Transverse colon (tissue), 4 donors: ENCODE data around the gene SPX. TPM values are rescaled to one million over a fixed set of nuclear protein-coding genes. Genes with fewer than 3 reads are reported as not detected.

Experiments used
- DNase-seq: peaks from one replicate; pipeline ENCODE4 v3.0.0-alpha.2; 2019
- H3K27ac ChIP-seq, 4 donors: fragments of 200-600 bp; sonication (generic); 2 replicates each; pipeline ENCODE4 v1.5.1; 2016 to 2018; ENCODE audit warnings: inconsistent platforms in 4 of 4
- H3K27me3 ChIP-seq: fragments of 200-600 bp; sonication (generic); 2 replicates; pipeline ENCODE4 v1.5.1; 2017; ENCODE audit warnings: inconsistent platforms
- H3K36me3 ChIP-seq, 4 donors: fragments of 200-600 bp; sonication (generic); 2 replicates each; pipeline ENCODE4 v1.5.1; 2017 to 2019; ENCODE audit warnings: inconsistent platforms in 4 of 4
- H3K4me1 ChIP-seq, 4 donors: fragments of 200-600 bp; sonication (generic); 2 replicates each; pipeline ENCODE4 v1.5.1; 2017 to 2020; ENCODE audit warnings: inconsistent platforms in 4 of 4
- H3K4me3 ChIP-seq, 4 donors: fragments of 200-600 bp; sonication (generic); 1 replicate in 1 of 4; 2 replicates in 3 of 4; pipeline versions ENCODE4 v1.5.1 to v1.6.1; 2017 to 2019; ENCODE audit warnings: inconsistent platforms in 4 of 4
- H3K9me3 ChIP-seq, 2 donors: fragments of 200-600 bp; sonication (generic); 2 replicates each; pipeline ENCODE4 v1.5.1; 2017 to 2019; ENCODE audit warnings: inconsistent platforms in 2 of 2
- CTCF ChIP-seq, 5 experiments: fragments of 200-600 bp in 3 of 5; fragments of 450-650 bp in 2 of 5; sonication (generic) in 3 of 5; IDR thresholded peaks; 1 replicate in 2 of 5; 2 replicates in 3 of 5; pipeline ENCODE4 v1.5.1; 2016 to 2017; ENCODE audit warnings: antibody characterized with exemption in 5 of 5, inconsistent platforms in 3 of 5, mild to moderate bottlenecking in 2 of 5, moderate library complexity in 1 of 5
- EP300 ChIP-seq: sonication (generic); formaldehyde crosslinking; IDR thresholded peaks from one replicate; pipeline ENCODE4 v1.6.1; 2017; ENCODE audit warnings: antibody characterized with exemption, low read depth
- POLR2A ChIP-seq: fragments of 450-650 bp; IDR thresholded peaks from one replicate; pipeline ENCODE4 v1.6.1; 2016; ENCODE audit warnings: antibody characterized with exemption, mild to moderate bottlenecking, moderate library complexity
- POLR2AphosphoS5 ChIP-seq, 3 donors: sonication (generic); formaldehyde crosslinking; IDR thresholded peaks; one replicate each; pipeline ENCODE4 v1.6.1; 2016; ENCODE audit warnings: antibody characterized with exemption in 3 of 3
- WGBS, 2 donors: methylation state at CpG; one replicate each; pipeline ENCODE4 v1.1.5; 2018; ENCODE audit warnings: low coverage in 1 of 2; 5-methylcytosine and 5-hydroxymethylcytosine counted together
- in situ Hi-C, 4 donors: fragments of 200-750 bp; cut with MboI; loops; one replicate each; pipeline versions ENCODE4 v1.15.0 to v1.15.1; 2017; ENCODE audit warnings: low sequenced_read_pairs in 3 of 4, low pct_ligation_motif_present in 1 of 4, low pct_unique_long_range_greater_than_20kb in 1 of 4
- intact Hi-C: fragments of 100-400 bp; cut with DNase I; formaldehyde crosslinking; loops from one replicate; pipeline ENCODE4 v1.15.1; 2023; ENCODE audit warnings: low total_unique reads
- total RNA-seq, 4 donors: library from RNA; depleted of rRNA; stranded (reverse); fragments of >200 nt; gene quantifications; one replicate each; pipeline ENCODE4 v1.1.0, GENCODE V29; 2016

SPX gene
- total RNA-seq, 4 donors from 2014 or later, result not detected

GRCh38 chr12:21561158-21561557 lies 35.1 kb downstream of the SPX start:
- H3K27ac ChIP-seq, result no peak overlapping the region
- no peaks in the 10 kb centered on the region for H3K36me3 ChIP-seq
- no peak overlapping the region for H3K4me3 ChIP-seq
- no peak for DNase-seq
- intact Hi-C loops, result no loop called here
- H3K27me3 ChIP-seq, result no peaks in the 10 kb centered on the region
- in situ Hi-C loops, result no loop called here
- WGBS, 2 donors, result 42 to 46% methylated on average over 2 of the region's 2 CpGs
- no peaks in the 10 kb centered on the region for H3K4me1 ChIP-seq
- no peaks in the 10 kb centered on the region for H3K9me3 ChIP-seq
- TF ChIP-seq CTCF (IDR thresholded peaks at IDR 0.05) (no peak), POLR2A (no peak), POLR2AphosphoS5 (IDR thresholded peaks at IDR 0.05) (no peak), EP300 (no peak)

- Histone ChIP-seq H3K36me3 (no peaks in the 10 kb centered on the region), H3K9me3 (no peaks in the 10 kb centered on the region), H3K27ac (no peak overlapping the region), H3K27me3 (no peaks in the 10 kb centered on the region), H3K4me1 (no peaks in the 10 kb centered on the region), H3K4me3 (no peak overlapping the region)
- no peak for DNase-seq
- in situ Hi-C loops (no loop called here), intact Hi-C loops (no loop called here)
- no peak for TF ChIP-seq CTCF (IDR thresholded peaks at IDR 0.05)
- no peak for TF ChIP-seq EP300
- TF ChIP-seq POLR2A, result no peak
- TF ChIP-seq POLR2AphosphoS5 (IDR thresholded peaks at IDR 0.05), result no peak
- 13 to 40% methylated on average over 2 of the region's 2 CpGs for WGBS, 2 donors
Measured at GRCh38 chr12:21562859-21563258, 36.8 kb downstream of the SPX start.

DNA sequence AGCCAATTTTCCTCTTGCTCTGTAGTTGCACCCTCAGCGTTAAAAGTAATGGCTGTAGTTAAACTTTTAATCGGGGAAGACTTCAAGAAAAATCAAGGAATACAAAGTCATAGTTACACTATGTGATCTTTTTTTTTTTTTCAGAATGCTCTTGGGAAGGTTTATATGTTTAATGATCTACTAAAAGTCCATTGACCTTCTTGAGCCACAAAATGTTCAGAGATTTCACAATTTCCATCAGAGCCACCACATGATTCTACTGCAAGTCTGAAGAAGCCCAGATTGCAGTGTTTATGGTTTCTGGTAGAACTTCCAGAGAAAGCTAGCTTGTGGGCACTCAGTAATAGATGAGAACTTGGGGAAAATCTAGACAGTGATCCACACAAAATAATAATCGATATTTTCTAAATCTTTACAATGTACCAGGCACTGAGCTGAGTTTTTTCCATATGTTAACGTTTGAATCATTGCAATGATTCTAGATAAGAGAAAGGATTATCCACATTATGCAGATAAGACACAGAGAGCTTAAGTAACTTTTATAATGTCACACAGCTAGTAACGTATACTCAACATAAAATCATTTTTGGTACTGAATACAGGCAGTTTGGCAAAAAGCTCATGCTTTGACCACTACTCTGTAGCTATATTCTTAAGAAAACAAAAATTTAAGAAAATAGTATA lies 40.3 kb downstream of the SPX start:
- 72 to 77% methylated on average over 5 of the region's 5 CpGs for WGBS, 2 donors
- no peak for TF ChIP-seq EP300
- no peak for TF ChIP-seq POLR2A
- no peak for DNase-seq
- no peak overlapping the region for H3K27ac ChIP-seq
- H3K4me1 ChIP-seq, result no peaks in the 10 kb centered on the region
- in situ Hi-C loops (no loop called here), intact Hi-C loops (no loop called here)
- no peak overlapping the region for H3K4me3 ChIP-seq
- H3K27me3 ChIP-seq, result no peaks in the 10 kb centered on the region
- H3K9me3 ChIP-seq, result no peaks in the 10 kb centered on the region
- no peaks in the 10 kb centered on the region for H3K36me3 ChIP-seq

DNA sequence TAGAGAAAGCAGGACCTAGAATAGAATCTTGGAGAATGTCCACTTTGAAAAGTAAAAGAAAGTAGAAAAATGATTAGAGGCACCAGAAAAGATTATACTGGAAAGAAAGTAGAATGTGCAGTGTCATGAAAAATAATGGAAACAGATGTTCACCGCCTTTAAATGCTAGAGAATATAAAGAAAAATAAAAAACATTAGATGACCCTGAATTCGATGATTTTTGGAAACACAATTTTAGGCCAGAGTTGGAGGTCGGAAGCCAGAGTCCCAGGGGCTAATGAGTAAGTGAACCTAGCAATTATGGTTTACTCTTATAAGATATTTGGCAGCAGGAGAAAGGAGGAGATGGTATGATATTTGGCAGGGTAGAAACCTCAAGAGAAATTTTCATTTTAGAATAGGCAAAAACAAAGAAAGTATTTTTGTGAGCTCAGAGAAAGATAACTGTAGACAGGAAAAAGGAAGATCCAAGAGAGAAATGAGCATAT lies 40.9 kb downstream of the SPX start:
- Histone ChIP-seq H3K4me3 (no peak overlapping the region), H3K36me3 (no peaks in the 10 kb centered on the region), H3K4me1 (no peaks in the 10 kb centered on the region), H3K27ac (no peak overlapping the region), H3K27me3 (no peaks in the 10 kb centered on the region), H3K9me3 (no peaks in the 10 kb centered on the region)
- no peak for DNase-seq
- in situ Hi-C loops, result no loop called here
- intact Hi-C loops, result no loop called here
- TF ChIP-seq POLR2A, result no peak
- TF ChIP-seq POLR2AphosphoS5 (IDR thresholded peaks at IDR 0.05), result no peak
- TF ChIP-seq EP300, result no peak
- no peak for TF ChIP-seq CTCF (IDR thresholded peaks at IDR 0.05)
- WGBS, 2 donors, result 88 to 96% methylated on average over 3 of the region's 3 CpGs

- TF ChIP-seq CTCF (IDR thresholded peaks at IDR 0.05) (no peak), POLR2A (no peak), EP300 (no peak), POLR2AphosphoS5 (IDR thresholded peaks at IDR 0.05) (no peak)
- intact Hi-C loops (no loop called here), in situ Hi-C loops (no loop called here)
- WGBS, 2 donors, result 75 to 86% methylated on average over 2 to 4 of the region's 4 CpGs
- DNase-seq, result no peak
- Histone ChIP-seq H3K27me3 (no peaks in the 10 kb centered on the region), H3K4me1 (no peaks in the 10 kb centered on the region), H3K36me3 (no peaks in the 10 kb centered on the region), H3K4me3 (no peak overlapping the region), H3K9me3 (no peaks in the 10 kb centered on the region), H3K27ac (no peak overlapping the region)
Measured at GRCh38 chr12:21568115-21568514, 42.0 kb downstream of the SPX start.
